IMR-90 (cell line): ENCODE data around the gene MEF2C. TPM values are rescaled to one million over a fixed set of nuclear protein-coding genes. Genes with fewer than 3 reads are reported as not detected.

Source experiments
- ATAC-seq: fragments of 200-7000 bp; cut with Tn5 transposase; 2 replicates; pipeline ENCODE4 v1.9.1; 2020; ENCODE audit warnings: low read depth, mild to moderate bottlenecking, moderate library complexity
- BruUV-seq: library from RNA; stranded (reverse); fragments of 400-500 nt; replicated peaks from 2 replicates; lab custom pipeline; 2021; lab: Mats Ljungman, UMichigan
- CTCF ChIA-PET: fragments of 300-600 bp; formaldehyde crosslinking; extraction: SDS; loops from one replicate; lab custom pipeline; 2021; ENCODE audit warnings: antibody characterized with exemption; lab: Yijun Ruan, JAX
- POLR2A ChIA-PET: fragments of 300-600 bp; sonication (Branson Sonifier 250); formaldehyde crosslinking; loops from one replicate; lab custom pipeline; 2022; ENCODE audit warnings: antibody characterized with exemption; ENCODE audit not compliant: unreplicated experiment; lab: Charles Lee
- DNase-seq: peaks from one replicate; pipeline ENCODE4 v3.0.0; 2013
- H2AFZ ChIP-seq: replicated peaks from 2 replicates; pipeline ENCODE3; 2013; ENCODE audit warnings: low read length, mild to moderate bottlenecking; ENCODE audit not compliant: poor library complexity
- H2AK5ac ChIP-seq: 2 replicates; pipeline ENCODE4 v1.6.1; 2013; ENCODE audit warnings: low read depth, low read length, inconsistent platforms
- H2AK9ac ChIP-seq: replicated peaks from 2 replicates; pipeline ENCODE3; 2013; ENCODE audit warnings: mild to moderate bottlenecking, low read depth, low read length, moderate library complexity; ENCODE audit not compliant: poor library complexity
- H2BK120ac ChIP-seq: 2 replicates; pipeline ENCODE4 v1.6.1; 2013; ENCODE audit warnings: low read depth, low read length, inconsistent platforms
- H2BK15ac ChIP-seq: 3 replicates; pipeline ENCODE4 v1.6.1; 2013; ENCODE audit warnings: low read depth, low read length, inconsistent platforms
- H2BK20ac ChIP-seq: 2 replicates; pipeline ENCODE4 v1.6.1; 2013; ENCODE audit warnings: low read depth, mild to moderate bottlenecking, inconsistent platforms, low read length, moderate library complexity
- H2BK5ac ChIP-seq: 2 replicates; pipeline ENCODE4 v1.6.1; 2013; ENCODE audit warnings: mild to moderate bottlenecking, low read depth, low read length, inconsistent platforms; ENCODE audit not compliant: poor library complexity, severe bottlenecking
- H3K14ac ChIP-seq: replicated peaks from 2 replicates; pipeline ENCODE4 v1.6.1; 2013; ENCODE audit warnings: low read depth, low read length, inconsistent platforms
- H3K18ac ChIP-seq: 2 replicates; pipeline ENCODE4 v1.6.1; 2013; ENCODE audit warnings: low read depth, low read length, control low read depth
- H3K23ac ChIP-seq: 2 replicates; pipeline ENCODE4 v1.6.1; 2013; ENCODE audit warnings: low read depth, low read length, inconsistent platforms
- H3K27ac ChIP-seq: 2 replicates; pipeline ENCODE4 v1.5.1; 2013; ENCODE audit warnings: mild to moderate bottlenecking, control low read depth, low read length; ENCODE audit not compliant: insufficient read depth
- H3K27me3 ChIP-seq: 2 replicates; pipeline ENCODE4 v1.6.1; 2013; ENCODE audit warnings: low read length; ENCODE audit not compliant: control insufficient read depth, insufficient read depth
- H3K36me3 ChIP-seq: 2 replicates; pipeline ENCODE4 v1.6.1; 2013; ENCODE audit warnings: low read length, mixed read lengths; ENCODE audit not compliant: control insufficient read depth, insufficient read depth
- H3K4ac ChIP-seq: 2 replicates; pipeline ENCODE4 v1.6.1; 2013; ENCODE audit warnings: low read depth, low read length, inconsistent platforms
- H3K4me1 ChIP-seq: 2 replicates; pipeline ENCODE4 v1.6.1; 2013; ENCODE audit warnings: low read length, mixed read lengths; ENCODE audit not compliant: control insufficient read depth, insufficient read depth
- H3K4me2 ChIP-seq: 2 replicates; pipeline ENCODE4 v1.6.1; 2013; ENCODE audit warnings: low read depth, mild to moderate bottlenecking, control low read depth, low read length, moderate library complexity
- H3K4me3 ChIP-seq: 2 replicates; pipeline ENCODE4 v1.5.1; 2013; ENCODE audit warnings: low read depth, mild to moderate bottlenecking, control low read depth, low read length, moderate library complexity; ENCODE audit not compliant: insufficient read depth
- H3K56ac ChIP-seq: 2 replicates; pipeline ENCODE4 v1.6.1; 2013; ENCODE audit warnings: low read length, inconsistent platforms; ENCODE audit not compliant: insufficient read depth; ENCODE audit errors: extremely low read depth
- H3K79me1 ChIP-seq, 2 experiments: 2 replicates each; pipeline ENCODE4 v1.6.1; 2013; ENCODE audit warnings: low read length in 2 of 2, inconsistent platforms in 1 of 2, low read depth in 1 of 2
- H3K9ac ChIP-seq: 2 replicates; pipeline ENCODE4 v1.6.1; 2013; ENCODE audit warnings: low read depth, low read length, control low read depth
- H3K9me1 ChIP-seq: 2 replicates; pipeline ENCODE4 v1.6.1; 2013; ENCODE audit warnings: low read length, inconsistent platforms; ENCODE audit not compliant: insufficient read depth
- H3K9me3 ChIP-seq: 2 replicates; pipeline ENCODE4 v1.6.1; 2013; ENCODE audit warnings: low read length; ENCODE audit not compliant: control insufficient read depth, insufficient read depth
- H4K20me1 ChIP-seq: 2 replicates; pipeline ENCODE4 v1.6.1; 2013; ENCODE audit warnings: low read length, inconsistent platforms; ENCODE audit not compliant: insufficient read depth
- H4K5ac ChIP-seq: 2 replicates; pipeline ENCODE4 v1.6.1; 2013; ENCODE audit warnings: mild to moderate bottlenecking, low read depth, low read length, control low read depth
- H4K8ac ChIP-seq, 2 experiments: 2 replicates each; pipeline ENCODE4 v1.6.1; 2013; ENCODE audit warnings: low read depth in 2 of 2, low read length in 2 of 2, control low read depth in 1 of 2, inconsistent platforms in 1 of 2
- H4K91ac ChIP-seq: 2 replicates; pipeline ENCODE4 v1.6.1; 2013; ENCODE audit warnings: low read depth, low read length, inconsistent platforms; ENCODE audit not compliant: insufficient read depth
- CEBPB ChIP-seq: IDR thresholded peaks from 2 replicates; pipeline ENCODE4 v1.6.1; 2012; ENCODE audit warnings: low read depth, low read length, improper control_type of control experiment
- MAFK ChIP-seq: IDR thresholded peaks from 2 replicates; pipeline ENCODE4 v1.6.1; 2012; ENCODE audit warnings: low read depth, low read length, improper control_type of control experiment
- RAD21 ChIP-seq: IDR thresholded peaks from 2 replicates; pipeline ENCODE4 v1.6.1; 2012; ENCODE audit warnings: low read length, improper control_type of control experiment
- RFX5 ChIP-seq: IDR thresholded peaks from 2 replicates; pipeline ENCODE4 v1.8.0; 2012; ENCODE audit warnings: low read depth, mild to moderate bottlenecking, low read length, moderate library complexity
- USF2 ChIP-seq: fragments of 150-350 bp; IDR thresholded peaks from 2 replicates; pipeline ENCODE4 v1.6.1; 2017; ENCODE audit warnings: mild to moderate bottlenecking, antibody characterized with exemption, low read length, low read depth
- WGBS, 2 experiments: methylation state at CpG; one replicate each; pipeline versions ENCODE4 v1.1.5 to v1.1.7; 2013; ENCODE audit warnings: missing lambda C conversion rate in 2 of 2; ENCODE audit not compliant: insufficient read length in 1 of 2; ENCODE audit errors: extremely low coverage in 2 of 2; 5-methylcytosine and 5-hydroxymethylcytosine counted together
- dilution Hi-C: fragments of 300-500 bp; cut with HindIII; formaldehyde crosslinking; loops from one replicate; pipeline ENCODE4 v1.14.3; 2018; ENCODE audit warnings: low sequenced_read_pairs; ENCODE audit not compliant: unreplicated experiment
- in situ Hi-C: fragments of 300-500 bp; cut with MboI; formaldehyde crosslinking; loops from 3 replicates; pipeline ENCODE4 v1.14.3; 2019; ENCODE audit warnings: low sequenced_read_pairs, inconsistent platforms, mixed read lengths
- intact Hi-C: fragments of 100-400 bp; cut with micrococcal nuclease; formaldehyde crosslinking; loops from 2 replicates; pipeline ENCODE4 v1.10.0; 2022
- polyA plus RNA-seq, 3 experiments: library from polyadenylated mRNA; depleted of rRNA; stranded (reverse); fragments of >200 nt; gene quantifications; 2 replicates each; pipeline ENCODE4 v1.2.3, GENCODE V29; 2012; ENCODE audit warnings: low replicate concordance in 1 of 3
- total RNA-seq: library from RNA; depleted of rRNA; stranded (reverse); fragments of >200 nt; gene quantifications from 2 replicates; pipeline ENCODE4 v1.2.3, GENCODE V29; 2012
- TF ChIP-seq, protein P1 (sequence below): conservative IDR thresholded peaks from 2 replicates; pipeline ENCODE4 v1.5.1; 2012; ENCODE audit warnings: mild to moderate bottlenecking, low read depth, low read length, improper control_type of control experiment

The MEF2C gene
- total and polyA plus RNA-seq, 2 of the 4 experiments (the other 2 are of a cell fraction), result 1.5 to 6.8 TPM

- Histone ChIP-seq H3K56ac (no peak overlapping the region), H3K4me2 (no peak overlapping the region), H2BK15ac (no peak overlapping the region), H3K4me1 (no peaks in the 10 kb centered on the region), H3K23ac (no peak overlapping the region), H2AFZ (no peak overlapping the region), H3K14ac (no peak overlapping the region), H2BK20ac (no peak overlapping the region), H2AK5ac (no peak overlapping the region), H4K8ac (no peak overlapping the region), H3K9me3 (no peaks in the 10 kb centered on the region), H3K4ac (no peak overlapping the region), H4K91ac (no peak overlapping the region), H4K5ac (no peak overlapping the region), H2BK120ac (no peak overlapping the region), H3K9me1 (no peaks in the 10 kb centered on the region), H3K27ac (no peak overlapping the region), H2BK5ac (no peak overlapping the region), H3K36me3 (no peaks in the 10 kb centered on the region), H3K79me1 (no peaks in the 10 kb centered on the region), H3K27me3 (no peaks in the 10 kb centered on the region), H3K18ac (no peak overlapping the region), H4K20me1 (no peaks in the 10 kb centered on the region), H3K4me3 (no peak overlapping the region), H3K9ac (no peak overlapping the region), H2AK9ac (no peak overlapping the region)
- dilution Hi-C loops (no loop called here), intact Hi-C loops (no loop called here), in situ Hi-C loops (no loop called here)
- TF ChIP-seq RAD21 (no peak), USF2 (no peak), RFX5 (no peak), CEBPB (no peak), MAFK (no peak)
- TF ChIP-seq, protein P1, sequence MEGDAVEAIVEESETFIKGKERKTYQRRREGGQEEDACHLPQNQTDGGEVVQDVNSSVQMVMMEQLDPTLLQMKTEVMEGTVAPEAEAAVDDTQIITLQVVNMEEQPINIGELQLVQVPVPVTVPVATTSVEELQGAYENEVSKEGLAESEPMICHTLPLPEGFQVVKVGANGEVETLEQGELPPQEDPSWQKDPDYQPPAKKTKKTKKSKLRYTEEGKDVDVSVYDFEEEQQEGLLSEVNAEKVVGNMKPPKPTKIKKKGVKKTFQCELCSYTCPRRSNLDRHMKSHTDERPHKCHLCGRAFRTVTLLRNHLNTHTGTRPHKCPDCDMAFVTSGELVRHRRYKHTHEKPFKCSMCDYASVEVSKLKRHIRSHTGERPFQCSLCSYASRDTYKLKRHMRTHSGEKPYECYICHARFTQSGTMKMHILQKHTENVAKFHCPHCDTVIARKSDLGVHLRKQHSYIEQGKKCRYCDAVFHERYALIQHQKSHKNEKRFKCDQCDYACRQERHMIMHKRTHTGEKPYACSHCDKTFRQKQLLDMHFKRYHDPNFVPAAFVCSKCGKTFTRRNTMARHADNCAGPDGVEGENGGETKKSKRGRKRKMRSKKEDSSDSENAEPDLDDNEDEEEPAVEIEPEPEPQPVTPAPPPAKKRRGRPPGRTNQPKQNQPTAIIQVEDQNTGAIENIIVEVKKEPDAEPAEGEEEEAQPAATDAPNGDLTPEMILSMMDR, result no peak
- BruUV-seq, result no TSS peak
- POLR2A ChIA-PET, result no interaction called here
- no CpG with 5 or more reads among the region's 8 CpGs for WGBS, 2 experiments
- DNase-seq (no peak), ATAC-seq (no peak)
- CTCF ChIA-PET, result no interaction called here
Observed at GRCh38 chr5:88807327-88807726, 75.7 kb downstream of the MEF2C start.
